Measurements from ENCODE around the gene DNER.

The DNER gene

DNA sequence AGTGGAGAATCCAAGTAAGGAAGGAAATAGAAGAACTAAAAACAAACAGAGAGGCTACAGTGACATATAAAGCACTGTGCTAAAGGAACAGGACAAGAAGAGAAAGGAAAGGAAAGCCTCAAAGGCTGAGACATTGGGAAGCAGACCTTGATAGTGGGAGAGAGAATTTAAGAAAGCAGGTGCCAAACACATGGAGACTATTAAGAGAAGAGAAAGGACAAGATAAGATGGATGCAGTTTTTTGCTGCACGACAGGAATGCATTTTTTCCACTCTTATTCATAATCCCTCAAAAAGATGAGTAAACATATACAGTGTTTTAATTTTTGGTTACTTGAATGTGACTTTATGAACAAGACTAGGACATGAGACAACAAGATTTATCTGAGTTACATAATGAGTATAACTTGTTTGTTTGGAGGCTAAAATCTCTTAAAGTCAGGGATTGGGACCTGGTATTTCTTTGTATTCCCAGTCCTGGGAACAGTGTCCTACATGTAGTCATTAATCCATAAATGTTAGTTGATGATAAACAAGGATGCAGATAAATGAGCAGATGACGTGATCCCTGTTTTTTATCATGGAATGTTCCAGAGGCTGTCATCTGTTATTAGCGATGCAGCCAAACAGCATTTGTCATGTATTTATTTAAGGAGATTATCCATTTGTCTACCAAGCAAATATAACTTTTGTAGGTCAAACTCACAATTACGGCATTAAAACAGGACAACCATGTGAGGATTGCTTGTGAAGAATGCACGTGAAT lies 141.7 kb downstream of the DNER start:
- no peak for DNase-seq (ENCODE audit: extremely low read depth in 1 of 2, low read depth in 1 of 2)

DNA sequence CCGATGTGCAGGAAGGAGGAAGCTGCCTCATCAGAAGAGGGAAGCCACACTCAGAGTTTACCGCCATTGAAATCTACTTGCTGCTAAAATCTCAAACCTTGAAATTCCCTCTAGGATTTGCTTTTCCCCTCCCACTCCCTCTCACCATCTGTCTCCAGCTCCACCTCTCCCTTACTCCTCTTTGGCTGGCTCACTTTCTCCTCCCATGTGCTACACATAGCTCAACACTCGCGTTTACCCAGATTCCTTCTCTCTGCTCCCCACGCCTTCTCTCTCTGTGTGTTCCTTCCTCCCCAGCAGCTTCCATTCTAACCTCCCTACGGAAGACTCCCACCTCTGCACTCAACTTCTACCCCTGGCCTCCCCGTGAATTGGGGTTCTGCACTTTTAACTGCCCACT lies 143.1 kb downstream of the DNER start:
- no peak for DNase-seq (ENCODE audit: extremely low read depth in 1 of 2, low read depth in 1 of 2)

GRCh38 chr2:229566370-229566769 lies 148.0 kb downstream of the DNER start:
- DNase-seq (ENCODE audit: extremely low read depth in 1 of 2, low read depth in 1 of 2) = no peak

- no peak for DNase-seq (ENCODE audit: extremely low read depth in 1 of 2, low read depth in 1 of 2)
Observed at GRCh38 chr2:229564300-229564907, 150.0 kb downstream of the DNER start.

GRCh38 chr2:229563388-229563787 lies 151.0 kb downstream of the DNER start:
- DNase-seq (ENCODE audit: extremely low read depth in 1 of 2, low read depth in 1 of 2) = no peak

DNA sequence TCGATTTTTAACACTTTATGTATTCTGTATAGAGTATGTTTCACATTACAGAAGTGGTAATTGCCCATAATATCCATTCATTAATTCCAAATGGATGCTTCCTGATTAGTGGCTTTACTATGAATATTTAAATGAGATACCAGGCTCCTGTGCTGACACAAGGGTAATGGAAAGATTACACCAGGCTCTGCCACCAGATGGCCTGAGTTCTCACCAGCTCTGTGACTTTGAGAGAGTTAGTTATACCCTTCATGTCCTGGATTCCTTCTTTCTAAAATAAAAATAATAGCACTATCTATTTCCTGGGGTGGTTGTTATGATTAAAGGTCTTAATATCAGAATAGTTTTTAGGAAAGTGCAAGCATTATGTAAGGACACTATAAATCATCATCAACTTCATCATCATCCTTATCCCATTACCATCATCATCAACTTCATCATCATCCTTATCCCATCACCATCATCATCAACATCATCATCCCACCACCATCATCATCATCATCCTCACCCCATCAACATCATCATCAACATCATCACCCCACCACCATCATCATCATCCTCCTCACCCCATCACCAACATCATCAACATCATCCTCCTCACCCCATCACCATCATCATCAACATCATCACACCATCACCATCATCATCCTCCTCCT lies 151.8 kb downstream of the DNER start:
- DNase-seq (ENCODE audit: extremely low read depth in 1 of 2, low read depth in 1 of 2) = no peak

DNA sequence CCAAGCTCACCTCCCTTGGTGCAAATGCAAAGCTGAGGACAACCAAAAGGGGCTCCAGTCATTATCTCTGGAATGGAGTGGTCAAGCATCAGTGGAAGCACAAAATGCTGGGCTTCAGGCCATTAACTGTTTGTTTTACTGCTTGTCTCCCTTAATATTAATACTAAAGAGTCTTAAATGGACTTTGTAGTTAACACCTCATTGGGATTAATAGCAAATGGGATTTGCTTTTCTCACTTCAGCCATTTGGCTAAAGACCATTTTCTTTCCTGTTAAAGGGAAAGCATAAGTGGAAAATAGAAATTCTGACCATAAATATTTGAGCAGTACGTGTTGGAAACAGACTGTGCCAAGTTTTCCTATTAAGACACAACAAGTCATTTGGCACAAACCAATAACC lies 154.4 kb downstream of the DNER start:
- no peak for DNase-seq (ENCODE audit: extremely low read depth in 1 of 2, low read depth in 1 of 2)

GRCh38 chr2:229553091-229553490 lies 161.3 kb downstream of the DNER start:
- no peak for DNase-seq (ENCODE audit: extremely low read depth in 1 of 2, low read depth in 1 of 2)

- DNase-seq (ENCODE audit: extremely low read depth in 1 of 2, low read depth in 1 of 2) = no peak
Observed at GRCh38 chr2:229543176-229543873, 171.0 kb downstream of the DNER start.

DNA sequence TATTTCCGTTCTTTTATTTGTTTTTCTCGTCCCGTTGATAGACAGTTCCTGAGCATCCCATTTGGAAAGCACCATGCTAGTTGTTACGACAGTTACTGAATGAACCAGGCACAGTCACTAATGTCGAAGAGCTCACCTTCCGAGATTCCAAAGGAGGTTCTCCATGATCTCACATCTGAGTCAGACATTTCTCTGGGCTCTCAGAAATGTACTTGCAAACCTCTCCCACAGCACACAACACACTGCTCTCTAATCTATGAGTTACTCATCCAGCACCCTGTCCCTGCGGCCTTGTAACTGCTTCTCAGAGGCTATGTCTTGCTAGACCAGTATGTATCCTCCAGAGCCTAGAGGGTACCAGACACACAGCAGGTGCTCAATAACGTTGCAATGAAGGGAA lies 174.7 kb downstream of the DNER start:
- DNase-seq (ENCODE audit: extremely low read depth in 1 of 2, low read depth in 1 of 2) = no peak

GRCh38 chr2:229531594-229531993 lies 182.8 kb downstream of the DNER start:
- no peak for DNase-seq (ENCODE audit: extremely low read depth in 1 of 2, low read depth in 1 of 2)

DNA sequence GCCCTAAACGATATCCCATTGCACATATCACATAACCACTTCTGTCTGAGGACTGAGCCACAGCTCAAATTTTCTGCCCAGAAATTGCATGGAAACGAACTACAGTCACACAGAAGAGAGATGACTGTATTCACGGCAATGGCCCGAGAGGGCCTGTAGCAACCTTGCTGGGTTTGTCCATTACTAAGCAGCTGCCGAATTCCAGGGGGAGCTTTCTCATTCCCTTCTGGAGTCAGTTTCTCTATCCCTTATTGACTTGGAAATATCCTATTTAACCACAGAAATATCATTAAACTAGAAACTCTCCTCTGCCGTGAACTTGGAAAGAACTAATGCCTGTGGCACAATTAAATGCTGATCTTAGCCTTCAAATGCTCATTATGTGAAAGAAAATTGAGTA lies 183.9 kb downstream of the DNER start:
- no peak for DNase-seq (ENCODE audit: extremely low read depth in 1 of 2, low read depth in 1 of 2)

DNA sequence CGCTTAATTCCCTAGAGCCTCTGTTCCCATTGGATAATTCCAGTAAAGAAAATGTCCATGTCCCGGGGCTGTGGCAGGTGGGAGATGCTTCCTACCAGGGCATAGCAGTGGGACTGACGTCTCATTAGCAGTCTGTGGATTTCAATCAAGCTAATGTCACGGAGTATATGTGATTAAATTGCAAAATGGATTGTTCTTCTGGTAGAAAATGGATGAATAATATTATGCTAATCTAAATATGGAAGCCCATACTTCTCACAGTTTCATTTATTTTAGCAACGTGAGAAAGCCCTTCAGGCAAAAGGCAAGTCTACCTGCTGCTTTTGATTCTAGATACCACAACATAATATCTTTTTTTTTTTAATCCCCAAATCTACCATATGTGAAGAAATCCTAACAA lies 185.5 kb downstream of the DNER start:
- no peak for DNase-seq (ENCODE audit: extremely low read depth in 1 of 2, low read depth in 1 of 2)

DNA sequence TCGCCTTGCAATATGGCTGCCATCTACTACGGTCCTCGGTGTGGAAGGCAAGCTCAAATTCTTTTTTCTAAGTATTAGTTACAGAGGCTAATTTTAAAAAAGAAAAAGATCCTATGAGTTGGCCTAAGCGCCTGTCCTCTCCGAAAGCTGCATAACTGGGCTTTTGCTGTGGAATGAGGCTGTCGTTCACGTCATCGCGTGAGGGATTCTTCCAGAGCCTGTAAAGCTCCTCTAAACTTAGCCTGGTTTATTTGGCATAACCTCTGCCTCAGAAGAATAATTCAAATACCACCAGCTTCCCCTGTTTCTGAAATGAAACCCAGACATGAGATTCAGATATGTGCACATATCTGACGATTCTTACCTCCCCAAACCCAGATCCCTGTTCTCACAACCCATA lies 187.4 kb downstream of the DNER start:
- no peak for DNase-seq (ENCODE audit: extremely low read depth in 1 of 2, low read depth in 1 of 2)

- no peak for DNase-seq (ENCODE audit: extremely low read depth in 1 of 2, low read depth in 1 of 2)
Observed at GRCh38 chr2:229524799-229525198, 189.6 kb downstream of the DNER start.

DNA sequence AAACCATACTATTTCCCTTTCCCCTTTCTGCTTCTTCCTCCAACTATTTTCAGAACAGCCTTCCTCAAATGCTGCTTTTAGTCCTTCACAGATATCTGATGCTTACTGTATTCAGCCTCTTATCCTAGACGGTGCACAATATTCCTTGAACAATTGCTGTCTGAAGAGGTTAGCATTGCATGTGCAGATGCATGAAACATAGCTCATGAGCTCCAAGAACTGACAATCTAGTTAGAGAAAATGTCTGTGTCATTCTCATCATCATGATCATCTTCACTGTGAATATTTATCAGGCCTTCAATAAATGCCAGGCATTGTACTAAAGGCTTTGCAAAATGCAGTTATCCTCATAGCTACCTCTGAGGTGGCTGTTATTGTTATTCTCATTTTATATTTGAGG lies 190.7 kb downstream of the DNER start:
- no peak for DNase-seq (ENCODE audit: extremely low read depth in 1 of 2, low read depth in 1 of 2)

DNA sequence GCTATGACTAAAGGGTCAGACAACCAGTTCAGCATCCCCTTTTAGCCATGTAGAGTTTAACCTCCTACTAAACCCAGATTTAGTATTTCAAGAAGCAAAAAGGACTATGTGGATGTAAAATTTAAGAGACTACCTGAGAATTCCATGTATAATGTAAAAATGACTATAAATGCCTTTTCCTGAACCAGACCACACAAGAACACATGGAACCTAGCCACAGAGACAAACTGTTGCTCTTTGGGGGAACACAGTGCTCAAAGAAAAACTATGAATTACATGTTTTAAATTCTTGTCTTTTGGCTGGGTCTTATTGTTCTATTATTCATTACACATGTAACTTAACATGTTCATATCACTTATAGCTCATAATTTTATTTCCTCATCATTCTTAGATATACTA lies 192.8 kb downstream of the DNER start:
- no peak for DNase-seq (ENCODE audit: extremely low read depth in 1 of 2, low read depth in 1 of 2)

DNA sequence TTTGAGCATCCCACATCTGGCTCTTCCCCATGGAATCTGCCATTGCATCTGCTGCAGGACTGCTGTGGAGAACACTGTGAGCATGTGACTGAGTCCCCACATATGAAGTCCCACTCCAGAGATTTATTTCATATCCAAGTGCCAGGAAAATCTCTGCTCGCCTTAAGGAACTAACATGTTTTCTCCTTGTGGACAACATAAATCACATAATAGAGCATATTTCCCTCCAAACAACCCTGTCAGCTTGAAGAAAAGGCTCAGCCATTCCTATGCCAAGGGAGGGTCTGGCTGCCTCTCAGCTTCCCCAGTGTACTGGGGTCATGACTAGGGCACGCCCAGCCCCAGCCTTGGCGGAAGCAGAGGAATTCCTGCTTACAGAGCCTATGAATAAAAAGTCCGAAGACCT lies 193.7 kb downstream of the DNER start:
- DNase-seq (ENCODE audit: extremely low read depth in 1 of 2, low read depth in 1 of 2) = no peak

- DNase-seq (ENCODE audit: extremely low read depth in 1 of 2, low read depth in 1 of 2) = no peak
Observed at GRCh38 chr2:229519655-229520430, 194.5 kb downstream of the DNER start.

DNA sequence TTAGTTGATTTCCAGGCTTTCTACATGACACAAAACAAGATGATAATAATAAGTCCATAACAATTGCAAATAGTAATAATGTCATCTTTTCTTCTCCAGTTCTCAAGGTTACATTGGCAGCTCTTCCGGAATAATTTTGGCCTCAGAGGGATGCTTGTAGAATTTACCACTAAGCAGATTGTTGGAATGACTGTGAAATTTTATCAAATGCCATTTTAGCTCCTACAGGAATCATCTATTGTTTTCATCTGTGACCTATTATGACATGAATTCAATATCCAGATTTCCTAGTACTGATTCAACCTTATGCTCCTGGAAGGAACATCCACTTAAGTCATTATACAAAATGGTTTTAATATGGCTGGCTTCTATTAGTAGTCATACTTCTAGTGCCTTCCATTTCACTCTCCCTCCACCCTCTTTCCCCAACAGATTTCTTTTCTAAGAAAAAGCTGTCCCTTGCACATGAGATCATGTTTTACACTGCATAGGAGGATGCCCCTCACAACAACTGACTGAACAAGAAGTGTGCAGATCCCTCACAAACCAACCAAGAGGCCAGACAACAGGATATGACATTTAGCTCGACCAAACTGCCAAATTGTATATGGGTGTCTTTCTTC lies 200.0 kb downstream of the DNER start:
- no peak for DNase-seq (ENCODE audit: extremely low read depth in 1 of 2, low read depth in 1 of 2)
